HUES64 (cell line): ENCODE data around the gene TSPAN2.

ENCODE experiments used
- H3K27ac ChIP-seq: 2 replicates; pipeline ENCODE4 v1.7.0; 2013; ENCODE audit warnings: low read depth, low read length, inconsistent platforms
- H3K27me3 ChIP-seq: 2 replicates; pipeline ENCODE4 v1.6.1; 2013; ENCODE audit warnings: mild to moderate bottlenecking, low read length; ENCODE audit not compliant: insufficient read depth
- H3K36me3 ChIP-seq: 2 replicates; pipeline ENCODE4 v1.6.1; 2013; ENCODE audit warnings: mild to moderate bottlenecking, low read length; ENCODE audit not compliant: insufficient read depth
- H3K4me1 ChIP-seq: 2 replicates; pipeline ENCODE4 v1.6.1; 2013; ENCODE audit warnings: mild to moderate bottlenecking, low read length, moderate library complexity; ENCODE audit not compliant: insufficient read depth
- H3K4me3 ChIP-seq: 2 replicates; pipeline ENCODE4 v1.5.1; 2013; ENCODE audit warnings: mild to moderate bottlenecking, low read length, moderate library complexity
- H3K9ac ChIP-seq: 2 replicates; pipeline ENCODE4 v1.6.1; 2013; ENCODE audit warnings: mild to moderate bottlenecking, low read depth, low read length
- H3K9me3 ChIP-seq: 2 replicates; pipeline ENCODE4 v1.6.1; 2013; ENCODE audit warnings: low read depth, low read length; ENCODE audit not compliant: insufficient read depth
- WGBS: fragments of 150-250, 120-280 bp; methylation state at CpG from one replicate; pipeline ENCODE4 v1.1.7; 2013; ENCODE audit warnings: missing lambda C conversion rate; 5-methylcytosine and 5-hydroxymethylcytosine counted together

Gene TSPAN2

GRCh38 chr1:115114308-115114707, 25.0 kb upstream of the TSPAN2 start:
- Histone ChIP-seq H3K4me3 (no peak overlapping the region), H3K27ac (no peak overlapping the region), H3K9me3 (no peaks in the 10 kb centered on the region; the same call in 1 of the 2 replicates), H3K9ac (no peak overlapping the region), H3K36me3 (no peaks in the 10 kb centered on the region), H3K27me3 (peaks cover 11% of the 10 kb centered on the region), H3K4me1 (0 out of 2 replicates have a peak, but pooled peaks cover 9% of the 10 kb centered on the region)
- 83% methylated on average over 3 of the region's 3 CpGs for WGBS

GRCh38 chr1:115113766-115114165, 24.5 kb upstream of the TSPAN2 start:
- 91% methylated on average over 4 of the region's 4 CpGs for WGBS
- no peak overlapping the region for H3K27ac ChIP-seq
- no peak overlapping the region for H3K9ac ChIP-seq

GRCh38 chr1:115112496-115113375, 23.4 kb upstream of the TSPAN2 start:
- peaks cover 11% of the 10 kb centered on the region for H3K27me3 ChIP-seq
- H3K4me3 ChIP-seq, result no peak overlapping the region; the same call in 1 of the 2 replicates
- 32% methylated on average over 18 of the region's 18 CpGs for WGBS

More at GRCh38 chr1:115113766-115114165, 24.5 kb upstream of the TSPAN2 start:
- no peak overlapping the region for H3K4me3 ChIP-seq
- no peaks in the 10 kb centered on the region for H3K9me3 ChIP-seq
- 0 out of 2 replicates have a peak, but pooled peaks cover 9% of the 10 kb centered on the region for H3K4me1 ChIP-seq
- H3K36me3 ChIP-seq, result no peaks in the 10 kb centered on the region
- peaks cover 11% of the 10 kb centered on the region for H3K27me3 ChIP-seq

GRCh38 chr1:115107516-115108260, 18.4 kb upstream of the TSPAN2 start:
- Histone ChIP-seq H3K27me3 (no peaks in the 10 kb centered on the region), H3K4me1 (no peaks in the 10 kb centered on the region), H3K27ac (no peak overlapping the region), H3K4me3 (no peak overlapping the region), H3K36me3 (no peaks in the 10 kb centered on the region), H3K9ac (no peak overlapping the region), H3K9me3 (no peaks in the 10 kb centered on the region)
- 96% methylated on average over 5 of the region's 5 CpGs for WGBS

More at GRCh38 chr1:115112496-115113375, 23.4 kb upstream of the TSPAN2 start:
- Histone ChIP-seq H3K9ac (no peak overlapping the region), H3K9me3 (no peaks in the 10 kb centered on the region), H3K4me1 (0 out of 2 replicates have a peak, but pooled peaks cover 9% of the 10 kb centered on the region), H3K27ac (no peak overlapping the region), H3K36me3 (no peaks in the 10 kb centered on the region)

- H3K9ac ChIP-seq, result no peak overlapping the region
- WGBS, result 95% methylated on average over 3 of the region's 3 CpGs
- H3K9me3 ChIP-seq, result no peaks in the 10 kb centered on the region
- H3K4me1 ChIP-seq, result no peaks in the 10 kb centered on the region
- no peaks in the 10 kb centered on the region for H3K27me3 ChIP-seq
- H3K36me3 ChIP-seq, result no peaks in the 10 kb centered on the region
- no peak overlapping the region for H3K4me3 ChIP-seq
- H3K27ac ChIP-seq, result no peak overlapping the region
Measured at GRCh38 chr1:115105831-115106230, 16.5 kb upstream of the TSPAN2 start.

GRCh38 chr1:115099693-115100050, 10.4 kb upstream of the TSPAN2 start:
- Histone ChIP-seq H3K27ac (no peak overlapping the region), H3K9ac (no peak overlapping the region), H3K4me3 (no peak overlapping the region), H3K27me3 (no peaks in the 10 kb centered on the region), H3K36me3 (no peaks in the 10 kb centered on the region), H3K4me1 (peaks cover 18% of the 10 kb centered on the region), H3K9me3 (no peaks in the 10 kb centered on the region)
- 69% methylated on average over 1 of the region's 1 CpG for WGBS

GRCh38 chr1:115098979-115099692, 9.8 kb upstream of the TSPAN2 start:
- H3K9ac ChIP-seq, result no peak overlapping the region
- WGBS, result 89% methylated on average over 12 of the region's 13 CpGs
- no peak overlapping the region for H3K27ac ChIP-seq
- no peaks in the 10 kb centered on the region for H3K36me3 ChIP-seq
- H3K9me3 ChIP-seq, result no peaks in the 10 kb centered on the region
- no peak overlapping the region for H3K4me3 ChIP-seq
- H3K27me3 ChIP-seq, result no peaks in the 10 kb centered on the region
- peaks cover 18% of the 10 kb centered on the region for H3K4me1 ChIP-seq

GRCh38 chr1:115092175-115092574, 2.9 kb upstream of the TSPAN2 start:
- Histone ChIP-seq H3K27me3 (peaks cover 11% of the 10 kb centered on the region; the same call in 1 of the 2 replicates), H3K9ac (no peak overlapping the region), H3K36me3 (no peaks in the 10 kb centered on the region), H3K27ac (no peak overlapping the region), H3K4me1 (peaks cover 17% of the 10 kb centered on the region), H3K9me3 (no peaks in the 10 kb centered on the region), H3K4me3 (no peak overlapping the region)
- no CpG with 5 or more reads among the region's 1 CpG for WGBS

- H3K4me1 ChIP-seq, result peaks cover 17% of the 10 kb centered on the region
- no peaks in the 10 kb centered on the region for H3K36me3 ChIP-seq
- H3K27me3 ChIP-seq, result peaks cover 11% of the 10 kb centered on the region; the same call in 1 of the 2 replicates
- H3K4me3 ChIP-seq, result no peak overlapping the region
- no peaks in the 10 kb centered on the region for H3K9me3 ChIP-seq
- no peak overlapping the region for H3K9ac ChIP-seq
- no peak overlapping the region for H3K27ac ChIP-seq
- 94% methylated on average over 2 of the region's 2 CpGs for WGBS
Measured at GRCh38 chr1:115091572-115091971, 2.3 kb upstream of the TSPAN2 start.

- no peaks in the 10 kb centered on the region for H3K36me3 ChIP-seq
- peaks cover 11% of the 10 kb centered on the region; the same call in 1 of the 2 replicates for H3K27me3 ChIP-seq
- no peaks in the 10 kb centered on the region for H3K9me3 ChIP-seq
- H3K4me1 ChIP-seq, result peaks cover 17% of the 10 kb centered on the region
- H3K4me3 ChIP-seq, result no peak overlapping the region
- H3K27ac ChIP-seq, result no peak overlapping the region
- 100% methylated on average over 1 of the region's 4 CpGs for WGBS
- no peak overlapping the region for H3K9ac ChIP-seq
Measured at GRCh38 chr1:115090956-115091355, 1.7 kb upstream of the TSPAN2 start.
